Neural cell (in vitro differentiated cells): ENCODE data around the gene IAPP.

Experiments
- CTCF ChIP-seq: fragments of 450-650 bp; IDR thresholded peaks from 2 replicates; pipeline ENCODE4 v1.5.1; 2014; ENCODE audit warnings: antibody characterized with exemption, mild to moderate bottlenecking, moderate library complexity; ENCODE audit not compliant: poor library complexity, severe bottlenecking
- EZH2 ChIP-seq: fragments of 200-600, 300-800 bp; shearing (Covaris generic), sonication (generic); IDR thresholded peaks from 2 replicates; pipeline ENCODE4 v1.6.1; 2014; ENCODE audit warnings: antibody characterized with exemption, low read length, borderline replicate concordance, mild to moderate bottlenecking; ENCODE audit not compliant: insufficient read depth, poor library complexity, severe bottlenecking
- POLR2AphosphoS5 ChIP-seq: IDR thresholded peaks from 2 replicates; pipeline ENCODE4 v1.6.1; 2012
- REST ChIP-seq: IDR thresholded peaks from 2 replicates; pipeline ENCODE4 v1.6.1; 2012; ENCODE audit warnings: borderline replicate concordance

GRCh38 chr12:21372602-21373001 is at the start of gene IAPP:
- no peak for TF ChIP-seq CTCF
- TF ChIP-seq EZH2: no peak
- no peak for TF ChIP-seq POLR2AphosphoS5
- no peak for TF ChIP-seq REST
